IPS-18c (cell line): ENCODE data around the gene MUC20.
"Not testable (repeated sequence)": the region's sequence is repeated elsewhere in the genome, so short reads cannot be mapped to it uniquely, and the experiment has no call there.

ENCODE experiments used
- H3K4me3 ChIP-seq: 2 replicates; pipeline ENCODE4 v1.7.0; 2013; ENCODE audit warnings: low read depth, mild to moderate bottlenecking, low read length, moderate library complexity; ENCODE audit not compliant: insufficient read depth
- H3K9me3 ChIP-seq: one replicate; pipeline ENCODE4 v1.6.1; 2013; ENCODE audit warnings: mild to moderate bottlenecking, low read length, moderate library complexity; ENCODE audit not compliant: control insufficient read depth, insufficient read depth

Gene MUC20

DNA sequence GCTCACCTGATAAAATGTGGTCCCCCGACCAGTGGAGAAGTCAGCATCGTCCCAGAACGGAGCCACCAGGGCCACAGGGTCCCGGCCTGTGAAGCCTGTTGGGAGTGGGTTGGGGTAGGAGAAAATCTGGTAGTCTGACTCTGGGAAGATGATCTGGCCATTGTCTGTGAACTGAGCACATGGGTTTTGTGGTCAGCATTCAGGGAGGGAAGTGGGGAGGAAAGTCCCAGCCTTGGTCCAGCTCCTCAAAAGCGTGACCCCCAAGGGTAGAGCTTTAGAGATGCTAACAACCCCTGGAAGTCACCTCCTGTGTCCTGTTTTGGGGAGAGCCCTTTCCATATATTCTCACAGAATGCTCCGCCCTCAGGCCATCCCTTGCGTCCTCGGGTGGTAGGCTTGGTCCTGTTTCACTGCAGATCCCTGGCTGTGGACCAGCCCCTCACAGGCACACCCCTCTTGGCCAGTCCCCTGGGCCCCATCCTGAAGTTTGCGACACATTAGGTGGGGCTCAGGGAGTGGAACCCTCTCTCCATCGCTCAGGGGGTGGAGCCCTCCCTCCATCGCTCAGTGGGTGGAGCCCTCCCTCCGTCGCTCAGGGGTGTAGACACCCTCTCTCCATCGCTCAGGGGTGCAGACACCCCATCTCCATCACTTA, 51.0 kb downstream of the MUC20 start:
- Histone ChIP-seq H3K4me3 (no peak overlapping the region), H3K9me3 (no peaks in the 10 kb centered on the region)

DNA sequence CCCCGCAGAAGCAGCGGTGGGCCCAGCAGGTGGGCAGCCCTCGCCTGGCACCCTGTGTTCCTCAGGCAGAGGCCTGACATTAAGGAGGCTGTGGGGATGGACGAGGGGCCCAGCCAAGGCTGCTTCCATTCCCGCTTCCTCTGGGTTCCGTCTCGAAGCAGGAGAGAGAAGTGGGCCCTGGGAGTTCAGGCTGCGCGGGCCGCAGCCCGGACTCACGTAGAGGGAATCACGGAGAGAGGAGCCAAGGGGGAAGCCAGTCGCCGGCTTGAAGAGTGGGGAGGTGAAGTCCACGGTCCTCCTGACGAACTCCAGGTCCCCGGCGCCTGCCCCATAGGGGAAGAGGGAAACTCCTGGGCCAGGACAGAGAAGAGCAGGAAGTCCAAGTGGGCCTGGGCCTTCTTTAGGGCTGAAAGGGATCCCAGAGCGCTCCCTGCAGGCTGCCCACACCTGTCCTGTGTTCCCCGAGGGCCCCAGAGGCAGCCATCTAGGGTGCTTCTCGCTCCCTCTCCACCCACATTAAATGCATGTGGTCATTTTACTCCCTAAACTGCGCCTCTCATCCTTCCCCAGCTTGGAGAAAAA, 53.3 kb downstream of the MUC20 start:
- Histone ChIP-seq H3K4me3 (no peak overlapping the region), H3K9me3 (no peaks in the 10 kb centered on the region)

GRCh38 chr3:195774917-195775316, 54.1 kb downstream of the MUC20 start:
- Histone ChIP-seq H3K9me3 (no peaks in the 10 kb centered on the region), H3K4me3 (no peak overlapping the region)

DNA sequence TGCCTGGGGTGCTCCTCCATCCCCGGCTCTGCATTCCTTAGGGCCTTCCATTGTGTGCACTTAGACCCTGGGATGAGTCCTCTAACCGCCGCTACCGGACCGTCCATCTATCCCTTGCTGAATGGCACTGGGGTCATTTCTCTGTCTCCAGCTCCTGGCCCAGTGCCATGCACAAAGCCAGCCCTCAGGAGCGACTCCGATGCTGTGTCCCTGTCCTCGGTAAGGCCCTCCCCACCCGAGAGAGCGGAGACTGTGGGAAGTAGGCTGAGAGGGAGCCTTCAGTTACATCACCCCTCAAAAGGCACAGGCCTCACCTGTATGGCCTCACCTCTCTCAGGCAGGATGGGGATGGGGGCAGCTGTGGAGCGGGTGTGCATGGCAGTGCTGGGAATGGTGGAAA, 57.2 kb downstream of the MUC20 start:
- Histone ChIP-seq H3K9me3 (no peaks in the 10 kb centered on the region), H3K4me3 (no peak overlapping the region)

- H3K9me3 ChIP-seq, H3K4me3 ChIP-seq: not testable (repeated sequence)
Measured at GRCh38 chr3:195781236-195781635, 60.5 kb downstream of the MUC20 start.
